D341Med (cell line): ENCODE results near the gene SECISBP2L.
"Not testable (repeated sequence)": the region's sequence is repeated elsewhere in the genome, so short reads cannot be mapped to it uniquely, and the experiment has no call there.

Source experiments
- DNase-seq: peaks from one replicate; pipeline ENCODE4 v3.0.0; 2012; ENCODE audit warnings: low spot score

Gene SECISBP2L

DNA sequence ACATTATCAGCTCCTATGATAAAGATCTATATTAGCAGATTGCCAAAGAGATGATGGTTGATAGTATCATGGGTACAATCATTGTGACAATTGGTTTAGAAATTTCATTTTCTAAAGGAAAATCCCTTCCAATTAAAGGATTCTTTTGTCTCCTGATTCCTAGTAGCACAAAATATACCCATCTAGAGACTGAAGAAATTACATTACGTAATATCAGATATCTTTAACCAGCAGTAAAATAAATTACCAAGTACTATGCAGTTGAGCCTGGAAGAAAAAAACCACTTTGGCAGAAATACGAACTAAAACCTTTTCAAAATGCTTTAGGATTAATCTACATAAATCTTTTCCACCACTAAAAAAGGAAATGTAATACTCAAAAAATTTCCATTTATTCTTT, 46.9 kb downstream of the SECISBP2L start:
- no peak for DNase-seq

GRCh38 chr15:48996276-48996675, 50.0 kb downstream of the SECISBP2L start:
- DNase-seq, result no peak

GRCh38 chr15:48993380-48993779, 52.9 kb downstream of the SECISBP2L start:
- no peak for DNase-seq

- no peak for DNase-seq
Observed at GRCh38 chr15:48992545-48992944, 53.7 kb downstream of the SECISBP2L start.

- DNase-seq, result no peak
Observed at GRCh38 chr15:48992096-48992495, 54.1 kb downstream of the SECISBP2L start.

GRCh38 chr15:48989170-48989569, 57.1 kb downstream of the SECISBP2L start:
- no peak for DNase-seq

DNA sequence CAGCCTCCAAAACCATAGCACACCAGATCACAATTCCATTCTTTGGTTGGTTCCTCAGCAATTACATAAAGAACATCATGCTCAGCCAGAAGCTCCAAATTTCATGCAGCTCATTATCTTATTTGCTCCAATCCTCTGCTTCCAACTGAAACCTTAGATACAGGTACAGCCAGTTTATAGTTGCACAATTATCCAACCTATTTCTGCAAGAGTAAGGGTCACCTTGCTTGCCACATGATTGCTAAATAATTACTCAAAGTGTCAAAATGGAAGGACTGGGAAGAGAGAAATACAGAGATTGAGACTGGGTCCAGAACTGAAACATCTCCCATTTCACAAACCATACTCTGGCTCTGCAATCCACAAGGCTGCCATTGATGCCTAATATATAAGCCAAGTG, 59.1 kb downstream of the SECISBP2L start:
- DNase-seq, result no peak

DNA sequence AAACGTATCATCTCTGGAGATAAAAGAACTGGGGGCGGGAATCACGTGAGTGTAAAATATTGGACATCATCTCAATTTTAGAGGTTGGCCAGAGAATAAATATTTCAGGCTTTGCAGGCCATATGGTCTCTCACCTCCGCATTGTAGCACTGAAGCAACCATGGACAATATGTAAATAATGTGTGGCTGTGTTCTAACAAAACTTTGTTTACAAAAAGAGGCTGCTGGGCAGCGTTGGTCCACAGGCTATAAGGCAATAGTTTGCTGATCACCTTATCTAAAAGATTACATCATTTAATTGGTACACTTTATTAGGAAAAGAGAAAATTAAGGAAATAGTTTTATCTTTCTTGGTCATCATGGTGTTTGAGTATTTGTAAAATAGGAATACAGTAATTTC, 60.0 kb downstream of the SECISBP2L start:
- DNase-seq, result no peak

- no peak for DNase-seq
Observed at GRCh38 chr15:48985516-48985915, 60.7 kb downstream of the SECISBP2L start.

DNA sequence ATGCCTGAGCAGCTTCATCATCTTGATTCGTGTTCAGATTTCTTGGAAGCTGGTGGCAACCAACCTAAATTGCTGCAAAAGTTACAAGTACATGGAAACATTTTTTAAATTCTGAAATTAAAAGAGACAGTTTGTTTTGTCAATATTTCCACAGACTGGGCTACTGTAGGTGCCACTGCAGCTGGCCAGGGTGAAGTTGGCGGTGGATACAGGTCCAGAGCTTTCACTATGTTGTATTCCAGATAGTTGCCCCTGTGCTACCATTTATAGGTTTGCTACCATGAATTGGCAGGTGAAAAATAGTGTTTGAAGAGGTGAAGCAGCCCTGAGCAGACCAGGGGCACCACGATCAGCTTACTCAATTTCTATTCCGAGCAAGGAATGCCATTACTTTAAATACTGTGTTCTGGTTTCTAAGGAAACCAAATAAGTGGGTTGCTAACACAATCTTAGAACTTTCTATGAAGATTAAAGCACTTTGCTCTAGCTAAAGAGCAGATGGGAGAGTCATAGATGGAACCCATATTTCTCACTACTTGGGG, 61.4 kb downstream of the SECISBP2L start:
- DNase-seq, result no peak

DNA sequence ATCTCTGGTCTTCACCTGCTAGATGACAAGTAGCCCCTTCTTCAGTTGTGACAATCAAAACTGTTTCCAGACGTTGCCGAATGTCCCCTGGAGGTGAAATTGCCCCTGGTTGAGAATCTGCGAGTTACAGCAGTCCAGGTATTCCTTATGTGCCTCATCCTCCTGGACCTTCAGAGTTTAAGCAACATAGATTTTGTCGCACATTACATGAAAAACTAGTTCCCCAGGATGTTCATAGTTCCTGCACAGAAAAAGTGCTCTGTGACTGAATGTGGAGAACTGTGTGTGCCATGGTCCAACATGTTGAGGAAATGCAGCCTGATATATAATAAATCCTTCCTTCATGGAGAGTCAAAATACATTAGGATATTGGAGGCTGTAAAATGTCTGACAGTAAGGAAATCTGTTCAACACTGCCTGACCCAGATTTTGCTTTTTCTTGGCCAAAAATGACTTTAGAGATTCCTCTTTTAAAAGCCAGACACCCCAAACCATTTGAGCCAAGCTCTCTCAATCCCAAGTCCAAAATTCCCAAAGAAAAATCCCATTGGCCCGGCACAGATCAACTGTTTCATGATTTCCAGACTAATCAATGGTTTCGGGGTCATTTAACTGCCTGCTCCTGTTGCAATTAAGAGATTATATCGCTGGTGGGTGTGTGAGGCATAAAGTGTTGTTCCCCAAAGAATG, 62.1 kb downstream of the SECISBP2L start:
- DNase-seq, result no peak

- no peak for DNase-seq
Observed at GRCh38 chr15:48983300-48983699, 62.9 kb downstream of the SECISBP2L start.

DNA sequence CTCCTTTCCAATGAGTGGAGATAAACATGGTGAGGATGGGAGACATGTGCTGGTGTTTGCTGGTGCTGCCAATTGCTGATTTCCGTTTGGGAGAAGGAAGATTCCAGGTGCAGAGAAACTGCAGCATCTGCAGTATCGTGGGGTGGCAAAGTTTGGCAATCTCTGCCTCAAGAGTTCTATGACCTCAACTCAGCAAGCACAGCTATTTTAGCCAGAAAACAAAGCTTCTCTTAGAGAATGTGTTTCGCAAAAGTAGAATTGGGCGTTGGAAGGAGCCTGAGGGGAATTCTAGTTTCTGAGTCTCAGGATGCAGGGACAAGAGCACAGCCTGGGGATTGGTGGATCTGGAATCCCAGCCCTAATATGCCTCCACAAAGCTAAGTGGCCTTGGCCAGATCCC, 64.3 kb downstream of the SECISBP2L start:
- no peak for DNase-seq

DNA sequence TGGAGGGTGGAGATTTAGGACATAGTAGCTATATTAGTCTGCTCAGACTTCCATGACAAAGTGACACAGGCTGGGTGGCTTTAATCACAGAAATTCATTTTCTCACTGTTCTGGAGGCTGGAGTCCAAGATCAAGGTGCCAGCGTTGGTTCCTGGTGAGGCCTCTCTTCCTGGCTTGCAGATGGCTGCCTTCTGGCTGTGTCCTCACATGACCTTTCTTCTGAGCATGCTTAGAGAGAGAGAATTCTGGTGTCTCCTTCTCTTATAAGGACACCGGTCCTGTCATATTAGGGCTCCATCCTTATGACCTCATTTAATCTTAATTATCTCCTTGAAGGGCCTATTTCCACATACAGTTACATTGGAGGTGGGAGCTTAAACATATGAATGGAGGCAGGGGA, 67.6 kb downstream of the SECISBP2L start:
- DNase-seq, result no peak

- no peak for DNase-seq
Observed at GRCh38 chr15:48976444-48977088, 69.7 kb downstream of the SECISBP2L start.

DNA sequence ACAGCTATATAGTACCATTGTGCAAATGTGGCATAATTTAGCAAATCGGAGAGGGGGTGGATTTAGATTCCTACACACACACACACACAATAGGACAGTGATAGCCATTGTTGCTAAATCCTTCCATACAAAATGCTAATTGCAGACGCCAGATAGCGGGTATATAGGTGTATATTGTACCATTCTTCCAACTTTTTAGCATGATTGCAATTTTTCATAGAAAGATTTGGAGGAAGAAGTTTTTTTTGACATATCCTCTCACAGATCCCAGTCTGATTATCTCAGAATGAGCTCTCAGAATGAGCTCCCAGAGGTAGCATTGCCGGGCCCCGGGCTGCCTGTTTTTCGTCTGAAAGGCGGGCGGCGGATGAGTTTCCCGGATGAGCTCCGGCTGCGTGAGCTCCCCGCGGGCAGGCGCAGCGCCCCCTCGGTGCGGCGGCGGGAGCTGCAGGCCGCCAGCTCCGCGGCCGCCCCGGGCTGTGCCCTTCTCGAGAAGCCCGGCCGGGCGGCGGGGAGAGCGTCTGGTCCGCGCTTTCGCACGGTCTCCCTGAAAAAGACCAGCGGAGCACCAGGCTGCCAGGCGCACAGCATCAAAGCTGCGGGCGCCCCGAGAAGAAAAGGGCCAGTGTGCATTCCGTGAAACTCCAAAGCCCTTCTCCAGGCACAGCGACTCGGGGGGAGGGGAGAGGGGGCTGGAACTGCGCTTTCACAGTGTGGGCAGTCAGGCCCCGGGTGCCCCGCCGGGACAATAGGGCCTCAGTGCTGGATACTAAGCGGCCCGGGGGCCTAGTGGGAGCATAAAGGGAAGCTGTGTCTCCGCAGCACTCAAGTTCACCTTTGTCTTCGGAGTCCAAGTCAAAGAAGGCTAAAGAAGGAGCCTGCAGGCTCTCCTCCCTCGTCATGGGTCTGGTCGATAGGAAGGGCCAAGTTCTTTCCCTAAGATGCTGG, 70.5 kb downstream of the SECISBP2L start:
- peak; percentile 95 for DNase-seq

DNA sequence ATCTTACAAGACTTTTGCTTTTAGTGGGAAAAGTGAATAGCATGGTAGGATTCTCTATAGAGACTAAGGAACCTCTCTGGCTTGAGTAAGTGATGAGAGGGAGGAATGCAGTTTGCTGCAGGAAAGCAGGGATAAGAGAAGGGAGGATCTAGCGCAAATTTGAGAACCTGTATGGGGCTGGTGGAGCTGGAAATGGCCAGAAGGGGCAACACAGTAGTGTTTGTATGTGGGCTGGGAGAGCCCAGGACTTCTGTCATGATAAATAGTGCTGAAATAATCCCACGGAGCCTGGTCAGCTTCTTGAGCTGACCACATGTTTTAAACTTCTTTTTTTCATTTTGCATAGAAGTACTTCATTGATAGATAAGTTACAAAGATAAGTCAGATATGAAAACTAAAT, 71.4 kb downstream of the SECISBP2L start:
- no peak for DNase-seq

DNA sequence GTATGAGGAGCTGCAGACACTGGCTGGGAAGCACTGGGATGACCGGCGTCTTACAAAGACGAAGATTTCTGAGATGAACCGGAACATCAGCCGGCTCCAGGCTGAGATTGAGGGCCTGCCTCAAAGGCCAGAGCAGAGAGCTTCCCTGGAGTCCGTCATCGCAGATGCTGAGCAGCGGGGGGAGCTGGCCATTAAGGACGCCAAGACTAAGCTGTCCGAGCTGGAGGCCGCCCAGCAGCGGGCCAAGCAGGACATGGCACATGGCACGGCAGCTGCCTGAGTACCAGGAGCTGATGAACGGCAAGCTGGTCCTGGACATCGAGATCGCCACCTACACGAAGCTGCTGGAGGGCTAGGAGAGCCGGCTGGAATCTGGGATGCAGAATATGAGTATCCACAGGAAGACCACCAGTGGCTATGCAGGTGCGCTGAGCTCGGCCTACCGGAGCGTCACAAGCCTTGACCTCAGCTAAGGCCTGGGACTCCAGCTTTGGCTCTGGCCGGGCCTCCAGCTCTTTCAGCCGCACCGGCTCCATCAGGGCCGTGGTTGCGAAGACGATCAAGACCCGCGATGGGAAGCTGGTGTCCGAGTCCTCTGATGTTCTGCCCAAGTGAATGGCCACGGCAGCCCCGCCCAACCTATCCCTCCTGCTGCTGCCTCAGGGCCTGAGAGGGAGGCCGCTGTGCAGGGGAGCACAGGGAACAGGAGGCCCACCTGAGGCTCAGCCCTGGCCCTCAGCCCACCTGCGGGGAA, 73.3 kb downstream of the SECISBP2L start:
- DNase-seq, result no peak

DNA sequence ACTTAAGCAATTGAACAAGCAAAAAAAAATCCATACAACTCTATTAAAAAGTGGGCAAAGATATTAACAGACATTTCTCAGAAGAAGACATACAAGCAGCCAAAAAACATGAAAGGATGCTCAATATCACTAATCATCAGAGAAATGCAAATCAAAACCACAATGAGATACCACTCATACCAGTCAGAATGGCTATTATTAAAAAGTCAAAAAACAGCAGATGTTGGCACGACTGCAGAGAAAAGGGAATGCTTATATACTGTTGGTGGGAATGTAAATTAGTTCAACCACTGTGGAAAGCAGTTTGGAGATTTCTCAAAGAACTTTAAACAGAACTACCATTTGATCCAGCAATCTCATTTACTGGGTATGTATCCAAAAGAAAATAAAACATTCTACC, 75.3 kb downstream of the SECISBP2L start:
- DNase-seq, result not testable (repeated sequence)

DNA sequence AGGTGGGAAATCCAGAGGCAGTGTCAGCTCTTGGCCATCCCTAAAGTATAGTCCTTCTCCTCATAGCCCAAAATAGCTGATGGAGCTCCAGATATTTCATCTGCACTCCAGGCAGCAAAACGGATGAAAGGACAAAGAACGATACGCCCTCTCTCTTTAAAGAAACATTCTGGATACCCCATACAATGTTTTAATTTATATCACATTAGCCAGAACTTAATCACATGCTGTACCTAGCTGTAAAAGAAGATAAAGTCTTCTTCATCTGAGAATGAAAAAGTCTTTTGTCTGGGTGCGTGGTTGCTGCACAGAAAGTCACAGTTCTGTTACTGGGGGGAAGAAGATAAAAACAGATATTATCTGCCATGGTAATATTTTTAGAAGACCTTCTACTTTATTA, 78.2 kb downstream of the SECISBP2L start:
- no peak for DNase-seq

- DNase-seq, result no peak
Observed at GRCh38 chr15:48967336-48967735, 78.9 kb downstream of the SECISBP2L start.
